IMR-90 (cell line): ENCODE data around the gene CYB5R3. TPM values are rescaled to one million over a fixed set of nuclear protein-coding genes. Genes with fewer than 3 reads are reported as not detected.
A peak's percentile ranks its signal among the peaks of the same experiment; 100 is the strongest.

Source experiments
- ATAC-seq: fragments of 200-7000 bp; cut with Tn5 transposase; 2 replicates; pipeline ENCODE4 v1.9.1; 2020; ENCODE audit warnings: low read depth, mild to moderate bottlenecking, moderate library complexity
- BruUV-seq: library from RNA; stranded (reverse); fragments of 400-500 nt; replicated peaks from 2 replicates; lab custom pipeline; 2021; lab: Mats Ljungman, UMichigan
- CTCF ChIA-PET: fragments of 300-600 bp; formaldehyde crosslinking; extraction: SDS; loops from one replicate; lab custom pipeline; 2021; ENCODE audit warnings: antibody characterized with exemption; lab: Yijun Ruan, JAX
- POLR2A ChIA-PET: fragments of 300-600 bp; sonication (Branson Sonifier 250); formaldehyde crosslinking; loops from one replicate; lab custom pipeline; 2022; ENCODE audit warnings: antibody characterized with exemption; ENCODE audit not compliant: unreplicated experiment; lab: Charles Lee
- DNase-seq: peaks from one replicate; pipeline ENCODE4 v3.0.0; 2013
- H2AFZ ChIP-seq: replicated peaks from 2 replicates; pipeline ENCODE3; 2013; ENCODE audit warnings: low read length, mild to moderate bottlenecking; ENCODE audit not compliant: poor library complexity
- H2AK5ac ChIP-seq: 2 replicates; pipeline ENCODE4 v1.6.1; 2013; ENCODE audit warnings: low read depth, low read length, inconsistent platforms
- H2AK9ac ChIP-seq: replicated peaks from 2 replicates; pipeline ENCODE3; 2013; ENCODE audit warnings: mild to moderate bottlenecking, low read depth, low read length, moderate library complexity; ENCODE audit not compliant: poor library complexity
- H2BK120ac ChIP-seq: 2 replicates; pipeline ENCODE4 v1.6.1; 2013; ENCODE audit warnings: low read depth, low read length, inconsistent platforms
- H2BK15ac ChIP-seq: 3 replicates; pipeline ENCODE4 v1.6.1; 2013; ENCODE audit warnings: low read depth, low read length, inconsistent platforms
- H2BK20ac ChIP-seq: 2 replicates; pipeline ENCODE4 v1.6.1; 2013; ENCODE audit warnings: low read depth, mild to moderate bottlenecking, inconsistent platforms, low read length, moderate library complexity
- H2BK5ac ChIP-seq: 2 replicates; pipeline ENCODE4 v1.6.1; 2013; ENCODE audit warnings: mild to moderate bottlenecking, low read depth, low read length, inconsistent platforms; ENCODE audit not compliant: poor library complexity, severe bottlenecking
- H3K14ac ChIP-seq: replicated peaks from 2 replicates; pipeline ENCODE4 v1.6.1; 2013; ENCODE audit warnings: low read depth, low read length, inconsistent platforms
- H3K18ac ChIP-seq: 2 replicates; pipeline ENCODE4 v1.6.1; 2013; ENCODE audit warnings: low read depth, low read length, control low read depth
- H3K23ac ChIP-seq: 2 replicates; pipeline ENCODE4 v1.6.1; 2013; ENCODE audit warnings: low read depth, low read length, inconsistent platforms
- H3K27ac ChIP-seq: 2 replicates; pipeline ENCODE4 v1.5.1; 2013; ENCODE audit warnings: mild to moderate bottlenecking, control low read depth, low read length; ENCODE audit not compliant: insufficient read depth
- H3K27me3 ChIP-seq: 2 replicates; pipeline ENCODE4 v1.6.1; 2013; ENCODE audit warnings: low read length; ENCODE audit not compliant: control insufficient read depth, insufficient read depth
- H3K36me3 ChIP-seq: 2 replicates; pipeline ENCODE4 v1.6.1; 2013; ENCODE audit warnings: low read length, mixed read lengths; ENCODE audit not compliant: control insufficient read depth, insufficient read depth
- H3K4ac ChIP-seq: 2 replicates; pipeline ENCODE4 v1.6.1; 2013; ENCODE audit warnings: low read depth, low read length, inconsistent platforms
- H3K4me1 ChIP-seq: 2 replicates; pipeline ENCODE4 v1.6.1; 2013; ENCODE audit warnings: low read length, mixed read lengths; ENCODE audit not compliant: control insufficient read depth, insufficient read depth
- H3K4me2 ChIP-seq: 2 replicates; pipeline ENCODE4 v1.6.1; 2013; ENCODE audit warnings: low read depth, mild to moderate bottlenecking, control low read depth, low read length, moderate library complexity
- H3K4me3 ChIP-seq: 2 replicates; pipeline ENCODE4 v1.5.1; 2013; ENCODE audit warnings: low read depth, mild to moderate bottlenecking, control low read depth, low read length, moderate library complexity; ENCODE audit not compliant: insufficient read depth
- H3K56ac ChIP-seq: 2 replicates; pipeline ENCODE4 v1.6.1; 2013; ENCODE audit warnings: low read length, inconsistent platforms; ENCODE audit not compliant: insufficient read depth; ENCODE audit errors: extremely low read depth
- H3K79me1 ChIP-seq, 2 experiments: 2 replicates each; pipeline ENCODE4 v1.6.1; 2013; ENCODE audit warnings: low read length in 2 of 2, inconsistent platforms in 1 of 2, low read depth in 1 of 2
- H3K9ac ChIP-seq: 2 replicates; pipeline ENCODE4 v1.6.1; 2013; ENCODE audit warnings: low read depth, low read length, control low read depth
- H3K9me1 ChIP-seq: 2 replicates; pipeline ENCODE4 v1.6.1; 2013; ENCODE audit warnings: low read length, inconsistent platforms; ENCODE audit not compliant: insufficient read depth
- H3K9me3 ChIP-seq: 2 replicates; pipeline ENCODE4 v1.6.1; 2013; ENCODE audit warnings: low read length; ENCODE audit not compliant: control insufficient read depth, insufficient read depth
- H4K20me1 ChIP-seq: 2 replicates; pipeline ENCODE4 v1.6.1; 2013; ENCODE audit warnings: low read length, inconsistent platforms; ENCODE audit not compliant: insufficient read depth
- H4K5ac ChIP-seq: 2 replicates; pipeline ENCODE4 v1.6.1; 2013; ENCODE audit warnings: mild to moderate bottlenecking, low read depth, low read length, control low read depth
- H4K8ac ChIP-seq, 2 experiments: 2 replicates each; pipeline ENCODE4 v1.6.1; 2013; ENCODE audit warnings: low read depth in 2 of 2, low read length in 2 of 2, control low read depth in 1 of 2, inconsistent platforms in 1 of 2
- H4K91ac ChIP-seq: 2 replicates; pipeline ENCODE4 v1.6.1; 2013; ENCODE audit warnings: low read depth, low read length, inconsistent platforms; ENCODE audit not compliant: insufficient read depth
- BHLHE40 ChIP-seq: fragments of 150-350 bp; IDR thresholded peaks from 2 replicates; pipeline ENCODE4 v1.6.1; 2016; ENCODE audit warnings: mild to moderate bottlenecking, low read depth, low read length
- CEBPB ChIP-seq: IDR thresholded peaks from 2 replicates; pipeline ENCODE4 v1.6.1; 2012; ENCODE audit warnings: low read depth, low read length, improper control_type of control experiment
- CHD1 ChIP-seq: IDR thresholded peaks from 2 replicates; pipeline ENCODE4 v1.6.1; 2012; ENCODE audit warnings: low read depth, low read length, improper control_type of control experiment
- MAZ ChIP-seq: IDR thresholded peaks from 2 replicates; pipeline ENCODE4 v1.6.1; 2012; ENCODE audit warnings: low read depth, mild to moderate bottlenecking, low read length, improper control_type of control experiment, moderate library complexity, borderline replicate concordance
- MXI1 ChIP-seq: IDR thresholded peaks from 2 replicates; pipeline ENCODE4 v1.6.1; 2012; ENCODE audit warnings: low read depth, mild to moderate bottlenecking, low read length, moderate library complexity, borderline replicate concordance
- NFE2L2 ChIP-seq: fragments of 150-350 bp; IDR thresholded peaks from 2 replicates; pipeline ENCODE4 v1.6.1; 2016; ENCODE audit warnings: low read depth, mild to moderate bottlenecking, low read length
- POLR2A ChIP-seq: IDR thresholded peaks from 2 replicates; pipeline ENCODE4 v1.6.1; 2012; ENCODE audit warnings: mild to moderate bottlenecking, low read depth, low read length
- RAD21 ChIP-seq: IDR thresholded peaks from 2 replicates; pipeline ENCODE4 v1.6.1; 2012; ENCODE audit warnings: low read length, improper control_type of control experiment
- SMC3 ChIP-seq: fragments of 150-350 bp; IDR thresholded peaks from 2 replicates; pipeline ENCODE4 v1.6.1; 2016; ENCODE audit warnings: low read depth, mild to moderate bottlenecking, antibody characterized with exemption, low read length, moderate library complexity
- WGBS, 2 experiments: methylation state at CpG; one replicate each; pipeline versions ENCODE4 v1.1.5 to v1.1.7; 2013; ENCODE audit warnings: missing lambda C conversion rate in 2 of 2; ENCODE audit not compliant: insufficient read length in 1 of 2; ENCODE audit errors: extremely low coverage in 2 of 2; 5-methylcytosine and 5-hydroxymethylcytosine counted together
- dilution Hi-C: fragments of 300-500 bp; cut with HindIII; formaldehyde crosslinking; loops from one replicate; pipeline ENCODE4 v1.14.3; 2018; ENCODE audit warnings: low sequenced_read_pairs; ENCODE audit not compliant: unreplicated experiment
- in situ Hi-C: fragments of 300-500 bp; cut with MboI; formaldehyde crosslinking; loops from 3 replicates; pipeline ENCODE4 v1.14.3; 2019; ENCODE audit warnings: low sequenced_read_pairs, inconsistent platforms, mixed read lengths
- intact Hi-C: fragments of 100-400 bp; cut with micrococcal nuclease; formaldehyde crosslinking; loops from 2 replicates; pipeline ENCODE4 v1.10.0; 2022
- polyA plus RNA-seq, 3 experiments: library from polyadenylated mRNA; depleted of rRNA; stranded (reverse); fragments of >200 nt; gene quantifications; 2 replicates each; pipeline ENCODE4 v1.2.3, GENCODE V29; 2012; ENCODE audit warnings: low replicate concordance in 1 of 3
- total RNA-seq: library from RNA; depleted of rRNA; stranded (reverse); fragments of >200 nt; gene quantifications from 2 replicates; pipeline ENCODE4 v1.2.3, GENCODE V29; 2012

The CYB5R3 gene
- total and polyA plus RNA-seq, 2 of the 4 experiments (the other 2 are of a cell fraction) = 44.1 to 362 TPM

DNA sequence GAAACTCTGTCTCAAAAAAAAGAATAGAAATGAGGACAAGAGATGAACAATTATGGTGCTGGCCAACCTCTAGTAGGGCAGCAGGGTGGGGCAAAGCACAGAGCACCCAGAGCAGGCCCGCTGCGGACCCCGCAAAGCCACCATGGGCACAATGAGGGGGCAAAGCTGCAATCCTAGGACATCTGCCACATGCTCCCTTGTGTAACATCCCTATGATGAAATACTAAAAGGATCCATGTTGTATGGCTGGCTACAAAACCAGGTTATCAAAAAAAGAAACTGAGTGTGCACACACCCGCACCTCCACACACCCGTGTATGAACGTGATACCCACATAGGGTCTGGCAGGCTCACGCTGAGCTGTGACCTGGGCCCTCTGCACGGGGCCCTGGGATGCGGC lies 16.2 kb downstream of the CYB5R3 start:
- DNase-seq (no peak), ATAC-seq (no peak)
- Histone ChIP-seq H4K91ac (no peak overlapping the region), H3K18ac (no peak overlapping the region), H2BK15ac (no peak overlapping the region), H3K36me3 (peaks cover 61% of the 10 kb centered on the region), H4K20me1 (peaks cover 32% of the 10 kb centered on the region), H3K4me1 (peaks cover 7% of the 10 kb centered on the region), H3K14ac (no peak overlapping the region), H3K56ac (no peak overlapping the region), H3K9me3 (no peaks in the 10 kb centered on the region), H3K4me2 (no peak overlapping the region), H2BK20ac (no peak overlapping the region), H3K27ac (no peak overlapping the region), H3K27me3 (no peaks in the 10 kb centered on the region), H4K8ac (no peak overlapping the region), H3K4me3 (no peak overlapping the region), H3K4ac (no peak overlapping the region), H2AFZ (no peak overlapping the region), H2AK5ac (no peak overlapping the region), H3K23ac (no peak overlapping the region), H3K9me1 (peaks cover 12% of the 10 kb centered on the region; the same call in 1 of the 2 replicates), H2BK120ac (no peak overlapping the region), H2BK5ac (peak overlapping the region; percentile 41), H3K9ac (no peak overlapping the region), H4K5ac (no peak overlapping the region), H3K79me1 (peaks cover 45 to 65% of the 10 kb centered on the region in 2 experiments), H2AK9ac (peak overlapping the region; percentile 24)
- TF ChIP-seq BHLHE40 = no peak
- no peak for TF ChIP-seq RAD21
- no peak for TF ChIP-seq CHD1
- TF ChIP-seq NFE2L2 = no peak
- TF ChIP-seq SMC3 = no peak
- TF ChIP-seq POLR2A = no peak
- TF ChIP-seq MXI1 = no peak
- TF ChIP-seq CEBPB = peak; percentile 35; the same call in 1 of the 2 replicates
- no peak for TF ChIP-seq MAZ
- in situ Hi-C loops (no loop called here), dilution Hi-C loops (no loop called here), intact Hi-C loops (no loop called here)
- POLR2A ChIA-PET = no interaction called here
- BruUV-seq = no TSS peak
- CTCF ChIA-PET = interaction anchor here (0.5 kb wide), 1 partner anchor 17 kb away, joined by 3 read pairs; no protein-coding TSS in a partner anchor
- no CpG with 5 or more reads among the region's 9 CpGs for WGBS, 2 experiments
